Measurements from ENCODE around the gene CASP2. TPM values are rescaled to one million over a fixed set of nuclear protein-coding genes. Genes with fewer than 3 reads are reported as not detected.
"Not testable (repeated sequence)": the region's sequence is repeated elsewhere in the genome, so short reads cannot be mapped to it uniquely, and the experiment has no call there.

The CASP2 gene
- total RNA-seq, 2 experiments from 2014 or later = 91.1 to 106 TPM

- not testable (repeated sequence) for H3K27me3 Mint-ChIP-seq; DNase-seq; H3K9me3 Mint-ChIP-seq (ENCODE audit: low read depth); ATAC-seq
- Mint-ChIP-seq H3K4me1 (peaks cover 49% of the 10 kb centered on the region), H3K36me3 (ENCODE audit: low read depth) (peaks cover 57% of the 10 kb centered on the region), H3K27ac (peak overlapping the region; percentile 98), H3K4me3 (peak overlapping the region; percentile 89)
- ChIA-PET CTCF (interaction anchor here (0.6 to 13.9 kb wide), 8 partner anchors 10 to 1400 kb away, joined by 3 to 182 read pairs (median 5); no protein-coding TSS in a partner anchor), POLR2A (interaction anchor here (0.6 to 1.4 kb wide), 9 partner anchors 9 to 49 kb away, joined by 3 to 10 read pairs (median 4); partner anchors contain the start of gene GSTK1)
- intact Hi-C loops (cut with DNase I, micrococcal nuclease) = loop anchor here in 1 of 2 experiments (2.0 kb wide), 1 partner anchor 481 kb away; no protein-coding TSS in a partner anchor
Measured at GRCh38 chr7:143289888-143290287, 1.7 kb downstream of the CASP2 start.

GRCh38 chr7:143290293-143290692 lies 2.1 kb downstream of the CASP2 start:
- H3K27me3 Mint-ChIP-seq = no peaks in the 10 kb centered on the region
- POLR2A ChIA-PET = interaction anchor here (0.7 to 1.4 kb wide), 3 partner anchors 8 to 36 kb away, joined by 4 to 5 read pairs (median 5); no protein-coding TSS in a partner anchor
- ATAC-seq = no peak
- H3K36me3 Mint-ChIP-seq (ENCODE audit: low read depth) = peaks cover 61% of the 10 kb centered on the region
- peaks cover 53% of the 10 kb centered on the region for H3K4me1 Mint-ChIP-seq
- DNase-seq = peak; percentile 33
- H3K4me3 Mint-ChIP-seq = peak overlapping the region; percentile 89
- peak overlapping the region; percentile 98 for H3K27ac Mint-ChIP-seq
- H3K9me3 Mint-ChIP-seq (ENCODE audit: low read depth) = peaks cover 2% of the 10 kb centered on the region
- CTCF ChIA-PET = interaction anchor here (0.6 to 13.9 kb wide), 8 partner anchors 10 to 1400 kb away, joined by 3 to 182 read pairs (median 5); no protein-coding TSS in a partner anchor
- intact Hi-C loops (cut with DNase I, micrococcal nuclease) = no loop called here

GRCh38 chr7:143292876-143293275 lies 4.7 kb downstream of the CASP2 start:
- no peak for ATAC-seq
- peaks cover 78% of the 10 kb centered on the region for H3K36me3 Mint-ChIP-seq (ENCODE audit: low read depth)
- H3K27ac Mint-ChIP-seq = no peak overlapping the region
- H3K9me3 Mint-ChIP-seq (ENCODE audit: low read depth) = peaks cover under 1% of the 10 kb centered on the region
- CTCF ChIA-PET = interaction anchor here (0.6 to 13.9 kb wide), 6 partner anchors 12 to 686 kb away, joined by 3 to 182 read pairs (median 4); partner anchors contain the start of gene GSTK1
- POLR2A ChIA-PET = interaction anchor here (1.0 to 2.2 kb wide), 2 partner anchors 17 to 52 kb away, joined by 3 to 9 read pairs; no protein-coding TSS in a partner anchor
- H3K27me3 Mint-ChIP-seq = no peaks in the 10 kb centered on the region
- DNase-seq = no peak
- peaks cover 58% of the 10 kb centered on the region for H3K4me1 Mint-ChIP-seq
- intact Hi-C loops (cut with DNase I, micrococcal nuclease) = no loop called here
- no peak overlapping the region for H3K4me3 Mint-ChIP-seq

GRCh38 chr7:143295870-143296269 lies 7.7 kb downstream of the CASP2 start:
- H3K27ac Mint-ChIP-seq = peak overlapping the region; percentile 35
- ATAC-seq = no peak
- H3K4me1 Mint-ChIP-seq = peaks cover 51% of the 10 kb centered on the region
- no peaks in the 10 kb centered on the region for H3K9me3 Mint-ChIP-seq (ENCODE audit: low read depth)
- DNase-seq = no peak
- H3K36me3 Mint-ChIP-seq (ENCODE audit: low read depth) = peaks cover 83% of the 10 kb centered on the region
- H3K4me3 Mint-ChIP-seq = no peak overlapping the region
- CTCF ChIA-PET = interaction anchor here (0.5 to 13.9 kb wide), 12 partner anchors 10 to 121 kb away, joined by 3 to 182 read pairs (median 4); partner anchors contain the start of genes CLCN1 and GSTK1
- intact Hi-C loops (cut with DNase I, micrococcal nuclease) = no loop called here
- no peaks in the 10 kb centered on the region for H3K27me3 Mint-ChIP-seq
- POLR2A ChIA-PET = interaction anchor here (0.6 kb wide), 1 partner anchor 113 kb away, joined by 3 read pairs; the partner anchor contains the start of gene EPHA1

GRCh38 chr7:143296686-143297085 lies 8.5 kb downstream of the CASP2 start:
- H3K27ac Mint-ChIP-seq = no peak overlapping the region
- H3K9me3 Mint-ChIP-seq (ENCODE audit: low read depth) = no peaks in the 10 kb centered on the region
- DNase-seq = no peak
- H3K36me3 Mint-ChIP-seq (ENCODE audit: low read depth) = peaks cover 84% of the 10 kb centered on the region
- no peak overlapping the region for H3K4me3 Mint-ChIP-seq
- ATAC-seq = no peak
- intact Hi-C loops (cut with DNase I, micrococcal nuclease) = no loop called here
- peaks cover 43% of the 10 kb centered on the region for H3K4me1 Mint-ChIP-seq
- no peaks in the 10 kb centered on the region for H3K27me3 Mint-ChIP-seq
- ChIA-PET POLR2A (interaction anchor here (0.6 kb wide), 1 partner anchor 112 kb away, joined by 3 read pairs; the partner anchor contains the start of gene EPHA1), CTCF (interaction anchor here (0.6 to 13.9 kb wide), 14 partner anchors 9 to 118 kb away, joined by 3 to 182 read pairs (median 4); partner anchors contain the start of genes CASP2, CLCN1 and GSTK1)

- no peak overlapping the region for H3K27ac Mint-ChIP-seq
- peaks cover 82% of the 10 kb centered on the region for H3K36me3 Mint-ChIP-seq (ENCODE audit: low read depth)
- DNase-seq (no peak), ATAC-seq (no peak)
- ChIA-PET CTCF (interaction anchor here (0.6 to 13.9 kb wide), 28 partner anchors 9 to 125 kb away, joined by 3 to 182 read pairs (median 6); partner anchors contain the start of genes CASP2 and GSTK1), POLR2A (interaction anchor here (0.8 to 3.6 kb wide), 3 partner anchors 10 to 59 kb away, joined by 3 to 11 read pairs (median 4); no protein-coding TSS in a partner anchor)
- H3K27me3 Mint-ChIP-seq = no peaks in the 10 kb centered on the region
- intact Hi-C loops (cut with DNase I, micrococcal nuclease) = loop anchor here in 1 of 2 experiments (1.0 kb wide), 1 partner anchor 59 kb away; no protein-coding TSS in a partner anchor
- H3K4me1 Mint-ChIP-seq = peaks cover 36% of the 10 kb centered on the region
- H3K9me3 Mint-ChIP-seq (ENCODE audit: low read depth) = no peaks in the 10 kb centered on the region
- H3K4me3 Mint-ChIP-seq = no peak overlapping the region
Measured at GRCh38 chr7:143299346-143299745, 11.2 kb downstream of the CASP2 start.

- Mint-ChIP-seq H3K9me3 (ENCODE audit: low read depth) (no peaks in the 10 kb centered on the region), H3K4me3 (no peak overlapping the region), H3K27ac (no peak overlapping the region), H3K36me3 (ENCODE audit: low read depth) (peaks cover 83% of the 10 kb centered on the region), H3K4me1 (peaks cover 34% of the 10 kb centered on the region), H3K27me3 (no peaks in the 10 kb centered on the region)
- peak; percentile 95 for ATAC-seq
- DNase-seq = peak; percentile 76
- ChIA-PET CTCF (interaction anchor here (0.7 to 13.9 kb wide), 27 partner anchors 9 to 121 kb away, joined by 3 to 182 read pairs (median 6); partner anchors contain the start of genes CASP2 and GSTK1), POLR2A (interaction anchor here (0.8 to 3.6 kb wide), 2 partner anchors 20 to 59 kb away, joined by 3 to 11 read pairs; no protein-coding TSS in a partner anchor)
- intact Hi-C loops (cut with DNase I, micrococcal nuclease) = loop anchor here (1.0 kb wide), 1 partner anchor 60 kb away; no protein-coding TSS in a partner anchor
Measured at GRCh38 chr7:143299840-143300239, 11.7 kb downstream of the CASP2 start.

- Mint-ChIP-seq H3K9me3 (ENCODE audit: low read depth) (no peaks in the 10 kb centered on the region), H3K4me3 (no peak overlapping the region), H3K4me1 (peaks cover 30% of the 10 kb centered on the region), H3K27me3 (no peaks in the 10 kb centered on the region), H3K36me3 (ENCODE audit: low read depth) (peaks cover 81% of the 10 kb centered on the region), H3K27ac (peak overlapping the region; percentile 63)
- ATAC-seq = no peak
- intact Hi-C loops (cut with DNase I, micrococcal nuclease) = loop anchor here in 1 of 2 experiments (1.0 kb wide), 1 partner anchor 61 kb away; no protein-coding TSS in a partner anchor
- DNase-seq = no peak
- ChIA-PET CTCF (interaction anchor here (0.7 to 13.9 kb wide), 8 partner anchors 9 to 302 kb away, joined by 3 to 182 read pairs (median 8); partner anchors contain the start of genes CASP2 and GSTK1), POLR2A (interaction anchor here (3.6 kb wide), 1 partner anchor 61 kb away, joined by 11 read pairs; no protein-coding TSS in a partner anchor)
Measured at GRCh38 chr7:143300959-143301935, 13.1 kb downstream of the CASP2 start.

GRCh38 chr7:143303733-143304132 lies 15.6 kb downstream of the CASP2 start:
- intact Hi-C loops (cut with DNase I, micrococcal nuclease) = no loop called here
- Mint-ChIP-seq H3K27me3 (no peaks in the 10 kb centered on the region), H3K36me3 (ENCODE audit: low read depth) (peaks cover 84% of the 10 kb centered on the region), H3K4me1 (peaks cover 37% of the 10 kb centered on the region), H3K4me3 (no peak overlapping the region), H3K9me3 (ENCODE audit: low read depth) (no peaks in the 10 kb centered on the region), H3K27ac (no peak overlapping the region)
- ATAC-seq (no peak), DNase-seq (no peak)
- POLR2A ChIA-PET = no interaction called here
- CTCF ChIA-PET = interaction anchor here (1.4 to 4.8 kb wide), 2 partner anchors 54 to 64 kb away, joined by 6 to 44 read pairs; no protein-coding TSS in a partner anchor

GRCh38 chr7:143304938-143305337 lies 16.8 kb downstream of the CASP2 start:
- DNase-seq = no peak

More at GRCh38 chr7:143304938-143305337, 16.8 kb downstream of the CASP2 start:
- H3K4me3 Mint-ChIP-seq = no peak overlapping the region
- no peak for ATAC-seq
- intact Hi-C loops (cut with DNase I, micrococcal nuclease) = loop anchor here (1.0 to 5.0 kb wide), 2 partner anchors 65 to 112 kb away; no protein-coding TSS in a partner anchor
- ChIA-PET POLR2A (interaction anchor here (0.6 kb wide), 1 partner anchor 90 kb away, joined by 3 read pairs; no protein-coding TSS in a partner anchor), CTCF (interaction anchor here (0.6 to 4.8 kb wide), 12 partner anchors 9 to 98 kb away, joined by 3 to 44 read pairs (median 5); no protein-coding TSS in a partner anchor)
- no peaks in the 10 kb centered on the region for H3K9me3 Mint-ChIP-seq (ENCODE audit: low read depth)
- H3K27ac Mint-ChIP-seq = peak overlapping the region; percentile 52
- H3K36me3 Mint-ChIP-seq (ENCODE audit: low read depth) = peaks cover 86% of the 10 kb centered on the region
- no peaks in the 10 kb centered on the region for H3K27me3 Mint-ChIP-seq
- peaks cover 42% of the 10 kb centered on the region for H3K4me1 Mint-ChIP-seq
